Measurements from ENCODE around the gene LRMDA.

The LRMDA gene

GRCh38 chr10:76125900-76126299, 694.5 kb downstream of the LRMDA start:
- no peak for TF ChIP-seq CTCF (conservative IDR thresholded peaks at IDR 0.05; ENCODE audit: low read length)
- DNase-seq (ENCODE audit: low read depth): no peak

GRCh38 chr10:76126607-76127527, 695.4 kb downstream of the LRMDA start:
- peak; percentile 80 for DNase-seq (ENCODE audit: low read depth)
- TF ChIP-seq CTCF (conservative IDR thresholded peaks at IDR 0.05; ENCODE audit: low read length): no peak
- no peak overlapping the region for H3K4me3 ChIP-seq (ENCODE audit: low read length)

More at GRCh38 chr10:76125900-76126299, 694.5 kb downstream of the LRMDA start:
- H3K4me3 ChIP-seq (ENCODE audit: low read length): no peak overlapping the region

GRCh38 chr10:76127984-76128589, 696.7 kb downstream of the LRMDA start:
- DNase-seq (ENCODE audit: low read depth): peak; percentile 61
- TF ChIP-seq CTCF (conservative IDR thresholded peaks at IDR 0.05; ENCODE audit: low read length): no peak
- H3K4me3 ChIP-seq (ENCODE audit: low read length): no peak overlapping the region

DNA sequence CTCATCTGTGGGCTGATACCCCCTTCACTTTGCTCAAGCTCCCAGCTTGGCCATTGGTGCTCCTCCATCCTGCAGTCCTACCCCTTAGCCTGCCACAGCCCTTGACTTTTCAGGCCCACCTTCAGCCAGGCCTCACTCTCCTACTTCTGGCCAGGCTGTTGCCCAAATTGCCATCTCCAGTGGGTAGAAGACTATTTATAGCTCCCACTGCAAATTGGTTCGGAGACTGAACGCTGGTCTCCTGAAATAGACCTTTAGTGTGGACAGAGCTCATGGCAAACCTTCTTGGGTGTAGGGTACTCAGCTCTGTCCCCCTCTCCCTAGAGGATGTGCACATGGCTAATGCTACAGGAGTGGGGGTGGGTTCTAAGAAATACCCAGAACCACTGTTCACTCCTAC, 697.8 kb downstream of the LRMDA start:
- DNase-seq (ENCODE audit: low read depth): no peak
- TF ChIP-seq CTCF (conservative IDR thresholded peaks at IDR 0.05; ENCODE audit: low read length): no peak
- no peak overlapping the region for H3K4me3 ChIP-seq (ENCODE audit: low read length)

- no peak overlapping the region for H3K4me3 ChIP-seq (ENCODE audit: low read length)
- DNase-seq (ENCODE audit: low read depth): no peak
- TF ChIP-seq CTCF (conservative IDR thresholded peaks at IDR 0.05; ENCODE audit: low read length): no peak
Measured at GRCh38 chr10:76130892-76131291, 699.5 kb downstream of the LRMDA start.

GRCh38 chr10:76133597-76134255, 702.3 kb downstream of the LRMDA start:
- DNase-seq (ENCODE audit: low read depth): peak; percentile 61
- TF ChIP-seq CTCF (conservative IDR thresholded peaks at IDR 0.05; ENCODE audit: low read length): no peak
- no peak overlapping the region for H3K4me3 ChIP-seq (ENCODE audit: low read length)

Data from AG10803 (cell line).